Neuronal stem cell (in vitro differentiated cells): ENCODE measurements around the gene TMEM50B.
A peak's percentile ranks its signal among the peaks of the same experiment; 100 is the strongest.

Experiments
- DNase-seq: peaks from one replicate; pipeline ENCODE4 v3.0.0-alpha.2; 2013; ENCODE audit warnings: low spot score
- H2AFZ ChIP-seq: one replicate; pipeline ENCODE4 v1.6.1; 2013; ENCODE audit warnings: mild to moderate bottlenecking, low read length, inconsistent platforms
- H2AK5ac ChIP-seq: 2 replicates; pipeline ENCODE4 v1.6.1; 2013; ENCODE audit warnings: low read depth, mild to moderate bottlenecking, inconsistent platforms, low read length, moderate library complexity, mixed read lengths
- H2BK120ac ChIP-seq: 2 replicates; pipeline ENCODE4 v1.6.1; 2013; ENCODE audit warnings: low read depth, mild to moderate bottlenecking, inconsistent platforms, low read length, moderate library complexity, mixed read lengths
- H2BK12ac ChIP-seq: one replicate; pipeline ENCODE4 v1.6.1; 2013; ENCODE audit warnings: low read length, inconsistent platforms
- H2BK15ac ChIP-seq: 2 replicates; pipeline ENCODE4 v1.6.1; 2013; ENCODE audit warnings: mild to moderate bottlenecking, low read length, inconsistent platforms, mixed read lengths
- H2BK5ac ChIP-seq: one replicate; pipeline ENCODE4 v1.6.1; 2013; ENCODE audit warnings: inconsistent platforms, mild to moderate bottlenecking, low read length, moderate library complexity
- H3K14ac ChIP-seq: one replicate; pipeline ENCODE4 v1.6.1; 2013; ENCODE audit warnings: low read length, inconsistent platforms
- H3K18ac ChIP-seq: 2 replicates; pipeline ENCODE4 v1.6.1; 2013; ENCODE audit warnings: low read length, inconsistent platforms
- H3K23ac ChIP-seq: 2 replicates; pipeline ENCODE4 v1.6.1; 2013; ENCODE audit warnings: low read depth, mild to moderate bottlenecking, mixed read lengths, low read length, inconsistent platforms; ENCODE audit not compliant: poor library complexity
- H3K27ac ChIP-seq: replicated peaks from 3 replicates; pipeline ENCODE4 v1.5.1; 2013; ENCODE audit warnings: low read length, inconsistent platforms
- H3K27me3 ChIP-seq, 3 experiments: 2 replicates each; pipeline ENCODE4 v1.6.1; 2013; ENCODE audit warnings: low read length in 3 of 3, mild to moderate bottlenecking in 2 of 3, inconsistent platforms in 1 of 3, low read depth in 1 of 3, mixed read lengths in 1 of 3, moderate library complexity in 1 of 3; ENCODE audit not compliant: control insufficient read depth in 3 of 3, insufficient read depth in 3 of 3
- H3K36me3 ChIP-seq, 2 donors: replicated peaks in 1 of 2; 2 replicates each; pipeline ENCODE4 v1.6.1; 2013; ENCODE audit warnings: low read length in 2 of 2; ENCODE audit not compliant: control insufficient read depth in 2 of 2, insufficient read depth in 2 of 2
- H3K4ac ChIP-seq: 2 replicates; pipeline ENCODE4 v1.6.1; 2013; ENCODE audit warnings: inconsistent platforms, mild to moderate bottlenecking, low read length, moderate library complexity
- H3K4me1 ChIP-seq, 2 donors: 1 replicate in 1 of 2; 2 replicates in 1 of 2; pipeline ENCODE4 v1.6.1; 2013; ENCODE audit warnings: low read length in 2 of 2, low read depth in 1 of 2; ENCODE audit not compliant: control insufficient read depth in 2 of 2, insufficient read depth in 1 of 2
- H3K4me2 ChIP-seq: one replicate; pipeline ENCODE4 v1.6.1; 2013; ENCODE audit warnings: mild to moderate bottlenecking, low read length, inconsistent platforms; ENCODE audit not compliant: insufficient read depth, poor library complexity, severe bottlenecking
- H3K4me3 ChIP-seq, 2 donors: 2 replicates each; pipeline ENCODE4 v1.5.1; 2013; ENCODE audit warnings: low read length in 2 of 2, mild to moderate bottlenecking in 2 of 2, inconsistent platforms in 1 of 2, moderate library complexity in 1 of 2
- H3K79me1 ChIP-seq: one replicate; pipeline ENCODE4 v1.6.1; 2013; ENCODE audit warnings: low read depth, mild to moderate bottlenecking, inconsistent platforms, low read length, moderate library complexity
- H3K9ac ChIP-seq: one replicate; pipeline ENCODE4 v1.6.1; 2013; ENCODE audit warnings: mild to moderate bottlenecking, low read depth, low read length, inconsistent platforms; ENCODE audit not compliant: poor library complexity
- H3K9me3 ChIP-seq, 2 donors: replicated peaks in 1 of 2; 2 replicates each; pipeline versions ENCODE3 to v1.6.1; 2013; ENCODE audit warnings: low read length in 2 of 2, mild to moderate bottlenecking in 2 of 2, inconsistent platforms in 1 of 2, low read depth in 1 of 2, mixed read lengths in 1 of 2, moderate library complexity in 1 of 2; ENCODE audit not compliant: control insufficient read depth in 2 of 2, insufficient read depth in 1 of 2
- H4K8ac ChIP-seq: one replicate; pipeline ENCODE4 v1.6.1; 2013; ENCODE audit warnings: low read depth, mild to moderate bottlenecking, inconsistent platforms, low read length, moderate library complexity
- H4K91ac ChIP-seq: one replicate; pipeline ENCODE4 v1.6.1; 2013; ENCODE audit warnings: low read length, low read depth, mild to moderate bottlenecking, inconsistent platforms; ENCODE audit not compliant: poor library complexity
- WGBS, 2 donors: extraction: QIAGEN DNeasy Blood & Tissue Kit; methylation state at CpG; one replicate each; pipeline ENCODE4 v1.1.7; 2013; ENCODE audit warnings: missing lambda C conversion rate in 2 of 2, mixed read lengths in 1 of 2; ENCODE audit not compliant: insufficient read length in 2 of 2, insufficient replicate concordance in 1 of 2; ENCODE audit errors: extremely low coverage in 2 of 2; 5-methylcytosine and 5-hydroxymethylcytosine counted together

Gene TMEM50B

GRCh38 chr21:33493756-33494155 lies 14.0 kb upstream of the TMEM50B start:
- no peak overlapping the region for H2AFZ ChIP-seq
- H3K9ac ChIP-seq: no peak overlapping the region
- no peaks in the 10 kb centered on the region for H3K36me3 ChIP-seq
- peaks cover 1 to 3% of the 10 kb centered on the region in 2 donors for H3K4me1 ChIP-seq
- no peak overlapping the region for H2BK12ac ChIP-seq
- no peak for DNase-seq
- no peak overlapping the region for H3K23ac ChIP-seq
- no peak overlapping the region for H3K4me2 ChIP-seq
- peaks cover 0 to 4% (median 0%) of the 10 kb centered on the region in 3 experiments for H3K27me3 ChIP-seq
- no peak overlapping the region for H3K14ac ChIP-seq
- H3K27ac ChIP-seq: no peak overlapping the region
- H3K4me3 ChIP-seq: no peak overlapping the region
- no peak overlapping the region for H4K8ac ChIP-seq
- no CpG with 5 or more reads among the region's 3 CpGs for WGBS, 2 donors
- no peak overlapping the region for H3K4ac ChIP-seq
- H2BK120ac ChIP-seq: no peak overlapping the region
- H2BK15ac ChIP-seq: no peak overlapping the region
- no peak overlapping the region for H2AK5ac ChIP-seq
- H3K79me1 ChIP-seq: no peaks in the 10 kb centered on the region
- no peak overlapping the region for H2BK5ac ChIP-seq
- H3K18ac ChIP-seq: no peak overlapping the region
- H4K91ac ChIP-seq: no peak overlapping the region
- no peaks in the 10 kb centered on the region for H3K9me3 ChIP-seq

- Histone ChIP-seq H3K27ac (no peak overlapping the region), H3K4me3 (no peak overlapping the region), H2AK5ac (no peak overlapping the region), H3K27me3 (peaks cover 0 to 4% (median 0%) of the 10 kb centered on the region in 3 experiments), H2BK12ac (no peak overlapping the region), H3K4me2 (no peak overlapping the region), H4K91ac (no peak overlapping the region), H3K4ac (no peak overlapping the region), H2BK120ac (no peak overlapping the region), H3K18ac (no peak overlapping the region), H3K36me3 (no peaks in the 10 kb centered on the region), H2AFZ (no peak overlapping the region), H2BK15ac (no peak overlapping the region), H3K9me3 (no peaks in the 10 kb centered on the region), H2BK5ac (no peak overlapping the region), H3K23ac (no peak overlapping the region), H3K14ac (no peak overlapping the region), H4K8ac (no peak overlapping the region), H3K79me1 (no peaks in the 10 kb centered on the region), H3K4me1 (peaks cover 1 to 3% of the 10 kb centered on the region in 2 donors), H3K9ac (no peak overlapping the region)
- no peak for DNase-seq
- WGBS, 2 donors: no CpG with 5 or more reads among the region's 2 CpGs
Observed at GRCh38 chr21:33492571-33492970, 12.8 kb upstream of the TMEM50B start.

- H3K4ac ChIP-seq: no peak within 1 kb of the TSS
- H3K4me3 ChIP-seq: peak within 1 kb of the TSS; percentile 64 to 82
- H3K23ac ChIP-seq: peak within 1 kb of the TSS; percentile 8
- no peak within 1 kb of the TSS for H2BK120ac ChIP-seq
- H3K9me3 ChIP-seq: no peaks in the 10 kb centered on the region
- WGBS, 2 donors: no CpG with 5 or more reads among the region's 52 CpGs
- no peak within 1 kb of the TSS for H3K14ac ChIP-seq
- peaks cover 0 to 4% (median 0%) of the 10 kb centered on the region in 3 experiments for H3K27me3 ChIP-seq
- H3K4me1 ChIP-seq: peaks cover 1 to 3% of the 10 kb centered on the region in 2 donors
- H2BK15ac ChIP-seq: no peak within 1 kb of the TSS
- DNase-seq: peak; percentile 94
- no peak within 1 kb of the TSS for H3K27ac ChIP-seq
- H3K4me2 ChIP-seq: peak within 1 kb of the TSS; percentile 65
- H3K9ac ChIP-seq: peak within 1 kb of the TSS; percentile 91
- H4K91ac ChIP-seq: no peak within 1 kb of the TSS
- no peaks in the 10 kb centered on the region for H3K79me1 ChIP-seq
- H2BK12ac ChIP-seq: no peak within 1 kb of the TSS
- peak within 1 kb of the TSS; percentile 78 for H3K18ac ChIP-seq
- peak within 1 kb of the TSS; percentile 92 for H2AFZ ChIP-seq
- no peaks in the 10 kb centered on the region for H3K36me3 ChIP-seq
- no peak within 1 kb of the TSS for H4K8ac ChIP-seq
- no peak within 1 kb of the TSS for H2AK5ac ChIP-seq
- no peak within 1 kb of the TSS for H2BK5ac ChIP-seq
Observed at GRCh38 chr21:33491373-33492102, 11.8 kb upstream of the TMEM50B start, which contains the start of gene DNAJC28. DNAJC28 (minus strand) TSS chr21:33491716; CDS start chr21:33489393, 2,323 bp downstream.

GRCh38 chr21:33490991-33491372 lies 11.2 kb upstream of the TMEM50B start:
- Histone ChIP-seq H2BK120ac (no peak overlapping the region), H2BK15ac (no peak overlapping the region), H2AFZ (peak overlapping the region; percentile 92), H2AK5ac (no peak overlapping the region), H4K8ac (no peak overlapping the region), H3K9ac (peak overlapping the region; percentile 91), H3K9me3 (no peaks in the 10 kb centered on the region), H3K4me1 (peaks cover 1 to 3% of the 10 kb centered on the region in 2 donors), H2BK12ac (no peak overlapping the region), H3K18ac (no peak overlapping the region), H4K91ac (no peak overlapping the region), H3K4ac (no peak overlapping the region), H3K23ac (no peak overlapping the region), H3K4me2 (peak overlapping the region; percentile 64), H3K4me3 (peak overlapping the region; percentile 64 to 82), H3K36me3 (no peaks in the 10 kb centered on the region), H3K27ac (no peak overlapping the region), H3K27me3 (no peaks in the 10 kb centered on the region), H2BK5ac (no peak overlapping the region), H3K14ac (no peak overlapping the region), H3K79me1 (no peaks in the 10 kb centered on the region)
- no CpG with 5 or more reads among the region's 12 CpGs for whole genome bisulfite sequencing, 2 donors
- no peak for DNase-seq
